Esophagus mucosa (tissue), 1 donor: ENCODE measurements around the gene TATDN2. TPM values are rescaled to one million over a fixed set of nuclear protein-coding genes. Genes with fewer than 3 reads are reported as not detected.
"Not testable (repeated sequence)": the region's sequence is repeated elsewhere in the genome, so short reads cannot be mapped to it uniquely, and the experiment has no call there.

Experiments used
- ATAC-seq: fragments of 200-7000 bp; cut with Tn5 transposase; one replicate; pipeline ENCODE4 v1.9.1; 2020
- total RNA-seq: library from RNA; stranded (reverse); gene quantifications from one replicate; pipeline ENCODE4 v1.2.4, GENCODE V29; 2023
- donor health status: DM: yes; HTN: yes; CAD: no.

The TATDN2 gene
- total RNA-seq, 1 donor from 2014 or later: 16.9 TPM

DNA sequence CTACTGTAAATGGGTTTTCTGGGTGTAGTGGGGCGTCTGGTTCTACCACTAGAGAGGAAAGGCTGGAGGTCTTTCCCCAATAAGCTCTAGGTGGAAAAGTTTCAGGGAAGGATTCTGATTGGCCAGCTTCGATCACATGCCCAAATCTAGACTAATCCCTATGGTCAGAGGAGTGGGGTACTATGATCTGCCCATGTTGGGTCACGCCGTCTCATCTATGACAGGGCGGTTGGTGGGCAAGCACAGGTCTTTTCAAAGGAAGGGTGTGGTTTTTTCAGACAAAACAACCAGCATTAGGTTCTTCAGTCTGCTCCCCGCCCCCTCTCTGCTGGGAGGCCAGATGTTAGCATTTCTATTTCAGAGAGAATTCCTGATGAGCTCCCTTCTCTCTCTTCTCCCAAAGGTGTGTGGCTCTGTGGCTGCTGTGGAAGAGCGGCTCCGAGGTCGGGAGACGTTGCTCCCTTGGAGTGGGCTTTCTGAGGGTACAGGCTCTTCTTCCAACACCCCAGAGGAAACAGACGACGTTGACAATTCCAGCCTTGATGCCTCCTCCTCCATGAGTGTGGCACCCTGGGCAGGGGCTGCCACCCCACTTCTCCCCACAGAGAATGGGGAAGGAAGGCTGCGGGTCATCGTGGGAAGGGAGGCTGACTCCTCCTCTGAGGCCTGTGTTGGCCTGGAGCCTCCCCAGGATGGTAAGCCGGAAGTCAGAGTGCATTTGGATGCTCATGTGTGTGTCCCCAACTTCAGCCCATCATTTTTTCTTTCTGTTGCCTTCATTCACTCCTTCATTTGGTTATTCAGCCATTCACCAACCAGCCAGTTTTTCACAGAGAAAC is 9.7 kb upstream of the TATDN2 start:
- no peak for ATAC-seq

DNA sequence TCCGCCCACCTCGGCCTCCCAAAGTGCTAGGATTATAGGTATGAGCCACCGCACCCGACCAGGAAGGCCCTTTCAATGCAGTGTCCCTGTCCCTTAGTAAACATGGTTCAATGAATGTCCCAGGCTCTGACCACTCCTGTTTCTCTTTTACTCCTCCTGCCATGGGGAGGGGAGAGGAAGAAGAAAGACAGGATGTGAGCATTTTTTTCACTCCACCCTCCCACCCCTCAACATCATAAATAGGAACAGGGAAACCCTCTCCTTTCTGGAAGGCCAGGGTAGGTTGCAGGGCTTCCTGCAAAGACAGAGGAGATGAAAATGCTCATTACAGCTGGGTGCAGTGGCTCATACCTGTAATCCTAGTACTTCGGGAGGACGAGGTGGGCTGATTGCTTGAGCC is 7.5 kb upstream of the TATDN2 start:
- ATAC-seq: no peak

DNA sequence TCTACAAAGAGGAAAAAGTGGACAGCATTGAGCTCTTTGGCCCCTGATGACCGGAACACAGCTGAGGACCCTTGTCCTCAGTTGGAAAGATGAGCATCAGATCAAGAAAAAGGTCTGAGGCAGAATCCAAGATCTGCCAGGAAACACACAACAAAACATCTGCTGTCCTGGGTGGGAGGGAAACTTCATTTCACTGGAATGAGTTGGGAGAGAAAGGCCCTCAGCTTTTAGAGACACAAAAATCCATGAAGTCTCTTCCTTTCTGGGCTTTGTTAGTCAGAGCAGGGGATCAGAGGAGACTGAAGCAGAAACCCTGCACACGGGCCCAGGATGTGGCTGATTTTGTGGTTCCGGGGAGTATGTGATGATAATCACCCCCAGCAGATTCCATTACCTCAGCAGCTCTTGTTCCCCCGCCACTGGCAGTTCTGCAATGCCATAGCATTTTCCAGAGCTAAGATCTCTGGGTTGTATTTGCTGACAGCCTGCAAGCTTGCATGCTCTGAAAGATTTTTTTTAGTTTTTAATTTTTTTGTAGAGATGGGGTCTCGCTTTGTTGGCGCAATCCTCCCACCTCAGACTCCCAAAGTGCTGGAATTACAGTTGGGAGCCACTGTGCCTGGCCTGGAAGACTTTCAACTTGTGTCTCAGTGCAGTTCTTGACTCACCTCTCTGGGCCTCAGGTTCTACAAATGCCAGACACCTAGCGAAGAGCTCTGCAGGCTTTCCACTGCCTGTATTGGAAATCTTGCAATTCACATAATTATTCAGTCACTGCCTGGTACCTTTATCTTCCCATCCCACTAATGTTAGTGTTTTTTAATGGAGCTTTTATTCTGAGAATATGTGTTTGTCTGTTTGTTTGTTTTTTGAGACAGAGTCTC is 5.8 kb upstream of the TATDN2 start:
- ATAC-seq: peak; percentile 43

DNA sequence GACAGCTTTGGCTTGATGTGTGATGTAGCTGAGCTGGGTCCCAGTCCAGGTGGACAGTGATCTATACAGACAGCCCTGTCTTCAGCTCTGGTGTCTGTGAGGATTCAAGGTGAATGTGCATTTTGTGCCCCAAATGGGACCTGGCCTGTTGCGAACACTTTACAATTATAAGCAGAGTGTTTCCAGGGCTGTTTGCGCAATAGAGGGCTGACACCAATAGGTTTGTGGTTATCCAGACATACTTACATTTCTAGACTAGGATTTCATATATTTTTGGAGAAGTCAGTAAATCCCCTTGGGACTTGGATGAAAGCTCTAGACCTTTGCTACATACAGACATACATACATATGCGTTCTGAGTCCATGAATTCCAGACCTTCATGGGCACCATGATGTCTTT is 4.2 kb upstream of the TATDN2 start:
- no peak for ATAC-seq

DNA sequence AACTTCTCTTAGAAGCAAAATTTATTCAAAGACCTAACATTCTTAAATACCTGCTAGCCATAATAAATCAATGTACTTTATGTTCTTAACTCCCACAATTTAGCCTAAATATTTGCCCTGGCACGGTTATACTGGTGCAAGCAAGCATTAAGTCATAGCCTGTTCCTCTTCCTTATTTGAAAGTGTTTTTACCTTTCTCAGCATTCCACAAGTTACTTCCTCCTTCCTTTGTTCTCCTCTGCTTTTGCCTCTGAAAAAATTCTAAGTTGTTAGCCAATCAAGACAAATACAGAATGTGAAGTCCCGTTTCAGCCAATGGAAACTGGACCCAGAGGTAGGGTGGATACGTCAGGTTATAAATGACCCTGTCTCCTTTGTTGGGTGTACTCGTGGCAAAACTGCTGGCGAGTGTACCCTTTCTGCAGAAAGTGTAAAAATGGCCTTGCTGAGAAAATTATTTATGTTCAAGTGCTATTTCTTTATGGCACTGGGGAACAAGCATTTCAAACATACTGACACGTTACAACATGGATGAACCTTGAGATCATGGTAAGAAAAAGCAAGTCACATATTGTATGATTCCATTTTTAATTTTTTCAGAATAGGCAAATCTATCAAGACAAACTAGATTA is 3.1 kb upstream of the TATDN2 start:
- ATAC-seq: no peak

DNA sequence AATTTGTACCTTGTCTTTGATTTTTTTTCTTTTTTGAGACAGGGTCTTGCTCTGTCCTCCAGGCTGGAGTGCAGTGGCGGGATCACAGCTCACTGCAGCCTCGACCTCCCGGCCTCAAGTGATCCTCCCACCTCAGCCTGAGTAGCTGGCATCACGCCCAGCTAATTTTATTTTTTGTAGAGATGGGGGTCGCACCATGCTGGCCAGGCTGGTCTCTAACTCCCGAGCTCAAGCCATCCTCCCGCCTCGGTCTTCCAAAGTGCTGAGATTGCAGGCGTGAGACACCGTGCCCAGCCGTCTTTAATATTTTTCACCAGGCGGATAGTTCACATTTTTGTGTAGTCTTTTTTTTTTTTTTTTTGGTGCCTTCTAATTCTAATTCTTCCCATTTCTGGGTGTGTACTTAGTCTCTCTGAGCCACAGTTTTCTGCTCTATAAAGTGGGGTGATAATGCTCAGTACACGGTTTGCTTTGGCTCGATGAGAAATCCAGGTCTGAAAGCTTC is 528 bp upstream of the TATDN2 start:
- no peak for ATAC-seq

DNA sequence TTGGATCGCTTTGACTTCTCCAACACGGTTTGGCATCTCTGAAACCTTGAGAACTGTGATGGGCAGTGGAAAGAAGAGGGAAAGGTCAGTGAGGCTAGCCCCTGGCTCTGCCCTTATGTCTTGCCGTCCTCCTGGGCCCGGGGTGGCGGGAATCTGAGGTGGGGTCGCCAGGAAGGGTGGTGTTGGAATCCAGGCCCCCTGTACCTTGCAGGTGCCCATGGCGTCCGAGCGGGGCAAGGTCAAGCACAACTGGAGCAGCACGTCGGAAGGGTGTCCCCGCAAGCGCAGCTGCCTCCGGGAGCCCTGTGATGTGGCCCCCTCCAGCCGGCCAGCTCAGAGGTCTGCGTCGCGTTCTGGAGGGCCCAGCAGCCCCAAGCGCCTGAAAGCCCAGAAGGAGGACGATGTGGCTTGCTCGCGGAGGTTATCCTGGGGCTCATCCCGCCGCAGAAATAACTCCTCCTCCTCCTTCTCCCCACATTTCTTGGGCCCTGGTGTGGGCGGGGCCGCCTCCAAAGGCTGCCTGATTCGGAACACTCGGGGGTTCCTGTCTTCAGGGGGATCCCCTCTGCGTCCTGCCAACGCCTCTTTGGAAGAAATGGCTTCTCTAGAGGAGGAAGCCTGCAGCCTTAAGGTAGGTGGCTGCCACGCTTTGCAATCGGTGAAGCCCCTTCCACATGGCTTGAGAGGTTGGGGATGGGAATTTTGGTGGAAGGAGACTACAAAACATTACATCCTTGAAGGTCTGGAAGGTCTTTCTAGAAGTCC is 907 bp downstream of the TATDN2 start:
- ATAC-seq: peak; percentile 34

DNA sequence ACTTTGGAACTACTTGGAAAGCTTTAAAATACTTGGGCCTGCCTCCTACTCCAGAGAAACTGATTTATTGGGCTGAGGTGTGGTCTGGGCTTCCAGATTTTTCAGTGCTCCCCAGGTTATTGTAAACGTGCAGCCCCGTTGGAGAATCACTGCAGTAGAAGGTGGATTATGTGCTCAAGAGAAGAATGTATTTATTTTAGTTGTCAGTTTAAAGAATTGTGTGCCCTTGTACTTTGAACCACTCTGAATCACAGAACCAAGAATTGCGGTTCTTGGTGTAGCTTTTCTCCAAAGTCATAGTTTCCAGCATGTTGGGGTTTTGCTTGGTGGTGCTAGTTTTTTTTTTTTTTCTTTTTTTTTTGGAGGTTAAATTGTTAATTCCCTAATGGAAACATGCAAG is 1.6 kb downstream of the TATDN2 start:
- ATAC-seq: no peak

DNA sequence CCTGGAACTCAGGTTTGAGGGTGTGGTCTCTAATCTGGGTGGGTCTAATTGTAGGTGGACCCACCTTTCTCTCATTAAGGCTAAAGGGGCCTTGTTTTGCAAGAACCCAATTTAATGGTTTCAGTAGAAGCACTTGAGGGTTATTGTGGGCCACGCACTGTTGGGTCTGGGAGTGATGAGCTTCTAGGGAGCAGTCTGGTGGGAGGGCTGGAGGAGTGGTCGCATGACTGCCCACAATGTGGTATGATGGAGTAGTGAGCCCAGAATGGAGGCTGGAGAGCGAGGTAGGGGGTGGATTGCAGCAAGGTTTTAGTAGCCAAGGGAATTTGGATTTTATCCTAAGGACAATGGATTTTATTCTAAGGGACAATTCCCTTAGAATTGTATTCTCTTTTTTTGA is 2.7 kb downstream of the TATDN2 start:
- ATAC-seq: no peak

DNA sequence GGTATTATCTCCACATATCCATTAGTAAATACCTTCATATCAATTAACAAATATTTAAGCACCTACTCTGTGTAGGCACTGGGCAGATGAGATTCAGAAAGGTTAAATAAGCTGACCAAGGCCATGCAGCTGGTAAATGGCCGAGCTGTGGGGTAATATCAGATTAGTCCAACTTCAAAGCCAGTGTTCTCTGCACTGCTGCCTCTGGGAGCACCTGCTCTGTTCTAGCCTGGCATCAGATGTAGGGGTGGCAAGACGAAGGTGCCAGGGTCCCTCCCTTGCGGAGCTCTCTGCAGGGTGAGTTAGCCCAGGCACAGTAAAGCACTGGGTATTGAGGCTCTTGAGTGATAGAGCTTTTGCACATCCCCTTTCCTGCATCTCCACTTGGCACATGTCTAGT is 5.5 kb downstream of the TATDN2 start:
- ATAC-seq: no peak

DNA sequence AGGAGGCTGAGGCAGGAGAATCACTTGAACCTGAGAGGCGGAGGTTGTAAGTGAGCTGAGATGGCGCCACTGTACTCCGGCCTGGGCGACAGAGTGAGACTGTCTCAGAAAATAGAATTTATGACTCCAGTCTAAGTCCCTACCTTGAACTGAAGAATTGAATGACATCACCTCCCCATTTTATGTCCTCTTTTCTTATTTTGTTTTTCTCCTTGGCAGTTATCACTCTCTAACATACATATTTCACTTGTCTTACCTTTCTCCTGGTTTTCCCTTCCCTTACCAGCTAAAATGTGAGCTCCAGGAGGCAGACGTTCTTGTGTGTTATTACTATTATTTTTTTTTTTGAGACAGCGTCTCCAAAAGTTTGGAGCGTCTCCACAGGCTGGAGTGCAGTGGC is 7.6 kb downstream of the TATDN2 start:
- ATAC-seq: no peak

DNA sequence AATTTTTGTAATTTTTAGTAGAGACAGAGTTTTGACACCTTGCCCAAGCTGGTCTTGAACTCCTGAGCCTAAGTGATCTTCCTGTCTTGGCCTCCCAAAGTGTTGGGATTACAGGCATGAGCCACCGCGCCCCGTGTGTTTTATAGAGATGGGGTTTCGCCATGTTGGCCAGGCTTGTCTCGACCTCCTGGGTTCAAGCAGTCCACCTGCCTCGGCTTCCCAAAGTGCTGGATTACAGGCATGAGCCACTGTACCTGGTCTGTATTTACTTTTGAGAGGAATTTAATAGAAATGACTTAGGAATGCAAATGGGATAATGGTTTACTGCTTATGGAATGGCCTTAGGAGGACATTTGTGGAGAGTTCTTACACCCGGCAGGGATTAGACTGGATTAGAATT is 10.8 kb downstream of the TATDN2 start:
- ATAC-seq: no peak

DNA sequence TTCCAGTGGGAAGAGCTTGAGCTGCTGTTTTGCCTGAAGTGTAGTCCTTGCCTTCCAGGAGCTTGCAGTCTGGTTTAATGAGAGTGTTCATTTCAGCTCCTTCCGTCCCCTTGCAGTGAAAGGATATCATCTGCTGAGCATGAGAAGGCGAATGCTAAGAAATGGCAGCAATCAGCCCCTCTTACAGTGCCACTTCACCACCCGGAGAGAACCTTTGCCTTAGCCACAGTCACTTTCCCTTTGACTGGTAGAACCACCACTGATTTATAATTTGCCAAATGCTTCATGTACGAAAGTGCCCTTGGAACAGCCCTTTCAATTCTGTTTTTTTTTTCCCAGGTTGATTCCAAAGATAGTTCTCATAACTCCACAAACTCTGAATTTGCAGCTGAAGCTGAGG is 11.5 kb downstream of the TATDN2 start:
- no peak for ATAC-seq

DNA sequence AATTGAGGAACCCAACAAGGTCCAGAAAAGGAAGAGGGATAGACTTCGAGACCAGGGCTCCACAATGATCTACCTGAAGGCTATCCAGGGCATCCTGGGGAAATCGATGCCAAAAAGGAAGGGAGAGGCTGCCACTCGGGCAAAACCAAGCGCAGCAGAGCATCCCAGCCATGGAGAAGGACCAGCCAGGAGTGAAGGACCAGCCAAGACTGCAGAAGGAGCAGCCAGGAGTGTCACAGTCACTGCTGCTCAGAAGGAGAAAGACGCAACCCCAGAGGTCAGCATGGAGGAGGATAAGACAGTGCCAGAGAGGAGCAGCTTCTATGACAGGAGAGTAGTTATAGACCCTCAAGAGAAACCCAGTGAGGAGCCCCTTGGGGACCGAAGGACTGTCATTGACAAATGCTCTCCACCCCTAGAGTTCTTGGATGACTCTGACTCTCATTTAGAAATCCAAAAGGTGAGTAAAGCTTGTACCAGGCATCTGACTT is 12.0 kb downstream of the TATDN2 start:
- ATAC-seq: no peak

DNA sequence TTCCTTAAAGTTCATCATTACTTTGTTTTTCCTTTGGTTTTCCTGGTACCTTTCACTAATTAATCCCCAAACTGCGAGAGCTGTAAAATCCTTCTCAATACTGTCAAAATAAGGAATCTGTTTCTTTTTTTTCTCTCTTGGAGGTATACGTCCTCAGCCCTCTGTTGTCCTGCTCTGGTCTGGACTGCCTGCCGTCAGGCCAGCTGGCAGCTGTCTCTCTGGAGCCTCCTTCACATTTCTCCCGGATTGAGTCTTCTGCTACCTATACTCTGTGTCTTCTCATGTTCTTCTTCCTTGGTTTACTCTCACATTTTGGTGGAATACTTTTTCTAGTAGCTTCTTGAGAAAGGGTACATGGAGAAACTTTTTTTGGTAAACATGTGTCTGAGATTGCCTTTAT is 13.8 kb downstream of the TATDN2 start:
- no peak for ATAC-seq

DNA sequence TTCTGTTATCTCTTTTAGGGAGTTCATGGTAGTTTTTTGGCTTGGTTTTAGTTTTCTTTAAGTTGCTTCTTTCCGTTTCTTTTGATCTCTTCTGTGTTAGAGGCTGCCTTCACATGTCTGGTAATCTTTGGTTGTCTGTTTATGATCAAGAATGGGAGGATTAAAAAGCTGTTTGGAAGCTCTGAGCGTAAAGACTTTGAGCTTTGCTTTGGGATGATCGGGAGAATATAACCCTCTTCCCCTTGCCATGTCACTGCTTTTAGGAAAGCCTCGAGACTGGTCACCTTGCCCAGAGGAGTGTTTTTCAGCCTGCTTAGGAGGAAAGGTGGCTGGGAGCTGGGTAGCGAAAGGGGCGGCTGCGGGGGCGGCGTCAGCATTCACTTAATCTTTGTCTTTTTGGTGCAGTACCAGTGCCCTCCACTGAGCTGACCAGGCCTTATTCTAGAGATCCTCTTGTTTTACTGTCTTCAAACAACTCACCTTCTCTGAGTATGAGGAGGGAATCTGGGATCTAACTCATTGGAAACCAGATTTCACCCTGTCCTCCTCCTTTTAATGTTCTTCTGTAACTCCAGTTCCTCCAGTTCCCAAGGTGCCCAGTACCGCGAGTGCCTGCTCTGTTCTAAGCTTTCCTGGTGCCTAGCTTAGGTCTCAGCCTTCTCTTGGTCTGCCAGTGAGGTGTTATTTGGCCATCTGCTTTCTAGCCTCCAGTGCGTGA is 15.5 kb downstream of the TATDN2 start:
- peak; percentile 57 for ATAC-seq

DNA sequence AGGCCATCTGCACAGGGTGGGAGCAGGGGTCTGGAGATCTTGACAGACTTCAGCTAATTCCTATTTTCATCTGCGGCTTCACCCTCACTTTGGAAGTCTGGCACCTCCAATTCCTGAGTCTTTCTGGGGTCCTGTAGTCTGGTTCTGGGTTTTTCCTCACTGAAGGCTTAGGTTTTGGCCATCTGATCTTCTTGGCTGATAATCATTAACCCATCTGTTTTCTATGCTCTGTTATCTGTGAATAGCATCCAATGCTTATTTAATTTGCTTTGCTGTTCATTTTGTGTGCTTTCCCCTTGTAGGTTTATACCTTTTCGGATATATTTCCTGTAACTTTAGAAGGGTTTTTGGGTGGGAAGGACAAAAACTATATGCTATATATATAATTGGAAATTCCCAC is 17.6 kb downstream of the TATDN2 start:
- ATAC-seq: no peak

DNA sequence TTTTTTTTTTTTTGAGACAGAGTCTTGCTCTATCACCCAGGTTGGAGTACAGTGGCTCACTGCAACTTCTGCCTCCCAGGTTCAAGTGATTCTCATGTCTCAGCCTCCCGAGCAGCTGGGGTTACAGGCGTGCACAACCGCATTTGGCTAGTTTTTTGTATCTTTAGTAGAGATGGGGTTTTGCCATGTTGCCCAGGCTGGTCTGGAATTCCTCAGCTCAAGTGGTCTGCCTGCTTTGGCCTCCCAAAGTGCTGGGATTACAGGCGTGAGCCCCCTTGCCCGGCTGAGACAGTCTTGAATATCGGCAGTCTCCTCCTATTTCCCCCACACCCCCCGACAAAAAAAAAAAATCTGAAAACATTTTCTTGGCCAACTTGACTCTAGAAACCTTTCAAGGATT is 18.7 kb downstream of the TATDN2 start:
- ATAC-seq: not testable (repeated sequence)

DNA sequence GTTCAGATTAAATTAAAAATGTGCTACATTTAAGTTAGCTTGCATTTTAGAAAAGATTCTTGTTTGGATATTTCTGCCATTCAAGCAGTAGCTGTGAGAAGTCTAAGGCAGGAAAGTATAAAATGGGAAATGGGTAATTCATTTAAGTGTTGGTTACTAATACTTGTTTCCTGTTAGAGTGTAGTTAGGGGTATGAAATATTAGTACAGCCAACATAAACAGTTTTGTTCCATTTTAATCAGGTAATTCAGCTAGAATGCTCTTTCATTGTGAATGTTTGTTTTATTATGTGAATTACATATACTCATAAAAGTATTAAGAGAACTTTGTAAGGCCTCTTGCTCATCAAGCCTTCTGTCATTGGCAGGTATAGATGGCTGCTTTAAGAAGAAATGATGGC is 19.9 kb downstream of the TATDN2 start:
- no peak for ATAC-seq

DNA sequence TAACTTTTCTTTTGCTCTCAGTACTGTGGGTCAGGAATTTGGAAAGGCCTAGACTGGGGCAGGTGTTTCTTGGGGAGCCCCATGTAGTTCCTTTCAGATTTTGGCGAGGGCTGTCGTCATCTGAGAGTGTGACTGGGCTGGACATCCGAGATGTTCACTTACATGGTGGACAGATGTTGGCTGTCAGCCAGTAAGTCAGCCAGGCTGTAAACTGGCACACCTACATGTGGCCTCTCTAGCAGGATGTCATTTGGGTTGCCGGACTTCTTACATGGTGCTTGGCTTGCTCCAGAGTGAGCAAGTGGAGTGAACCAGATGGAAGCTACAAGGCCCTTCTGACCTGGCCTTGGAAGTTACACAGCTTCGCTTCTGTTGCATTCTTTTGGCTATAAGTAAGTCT is 20.7 kb downstream of the TATDN2 start:
- no peak for ATAC-seq

DNA sequence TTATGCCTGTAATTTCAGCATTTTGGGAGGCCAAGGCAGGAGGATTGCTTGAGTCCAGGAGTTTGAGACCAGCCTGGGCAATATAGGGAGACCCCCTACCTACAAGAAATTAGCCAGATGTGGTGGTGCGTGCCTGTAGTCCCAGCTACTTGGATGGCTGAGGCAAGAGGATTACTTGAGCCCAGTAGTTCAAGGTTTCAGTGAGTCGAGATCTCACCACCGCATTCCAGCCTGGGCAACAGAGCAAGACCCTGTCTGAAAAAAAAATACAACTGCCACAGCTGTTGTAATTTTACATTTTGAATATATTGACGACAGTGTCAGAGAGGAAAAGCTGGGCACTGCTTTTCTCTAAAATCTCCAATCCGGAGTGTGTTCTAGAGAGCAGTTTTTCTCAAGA is 21.2 kb downstream of the TATDN2 start:
- no peak for ATAC-seq

DNA sequence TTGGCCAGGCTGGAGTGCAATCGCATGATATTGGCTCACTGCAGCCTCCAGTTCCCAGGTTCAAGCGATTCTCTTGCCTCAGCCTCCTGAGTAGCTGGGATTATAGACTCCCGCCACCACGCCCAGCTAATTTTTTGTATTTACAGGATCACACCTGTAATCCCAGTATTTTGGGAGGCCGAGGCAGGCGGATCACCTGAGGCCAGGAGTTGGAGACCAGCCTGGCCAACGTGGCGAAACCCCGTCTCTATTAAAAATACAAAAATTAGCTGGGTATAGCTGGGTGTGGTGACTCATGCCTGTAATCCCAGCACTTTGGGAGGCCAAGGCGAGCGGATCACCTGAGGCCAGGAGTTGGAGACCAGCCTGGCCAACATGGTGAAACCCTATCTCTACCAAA is 24.2 kb downstream of the TATDN2 start:
- not testable (repeated sequence) for ATAC-seq
